Activated T-cell treated with anti-CD3 and anti-CD28 coated beads, Interleukin-2, amount 50 U/mL, for 24 hours (primary cell): ENCODE measurements around the gene CRYBA1.

Experiments used
- DNase-seq: peaks from one replicate; pipeline ENCODE4 v3.0.0-alpha.2; 2020
- H3K27ac Mint-ChIP-seq: 2 replicates; pipeline ENCODE4 v1.8.0; 2020; ENCODE audit warnings: mild to moderate bottlenecking, mixed read lengths
- H3K27me3 Mint-ChIP-seq: 2 replicates; pipeline ENCODE4 v1.8.0; 2020; ENCODE audit warnings: mixed read lengths
- H3K36me3 Mint-ChIP-seq: 2 replicates; pipeline ENCODE4 v1.8.0; 2020; ENCODE audit warnings: low read depth, mixed read lengths
- H3K4me1 Mint-ChIP-seq: 2 replicates; pipeline ENCODE4 v1.8.0; 2020; ENCODE audit warnings: low read depth, mixed read lengths
- H3K4me3 Mint-ChIP-seq: 2 replicates; pipeline ENCODE4 v1.8.0; 2020; ENCODE audit warnings: mild to moderate bottlenecking, moderate library complexity, mixed read lengths
- H3K9me3 Mint-ChIP-seq: 2 replicates; pipeline ENCODE4 v1.8.0; 2020; ENCODE audit warnings: mixed read lengths

The CRYBA1 gene

DNA sequence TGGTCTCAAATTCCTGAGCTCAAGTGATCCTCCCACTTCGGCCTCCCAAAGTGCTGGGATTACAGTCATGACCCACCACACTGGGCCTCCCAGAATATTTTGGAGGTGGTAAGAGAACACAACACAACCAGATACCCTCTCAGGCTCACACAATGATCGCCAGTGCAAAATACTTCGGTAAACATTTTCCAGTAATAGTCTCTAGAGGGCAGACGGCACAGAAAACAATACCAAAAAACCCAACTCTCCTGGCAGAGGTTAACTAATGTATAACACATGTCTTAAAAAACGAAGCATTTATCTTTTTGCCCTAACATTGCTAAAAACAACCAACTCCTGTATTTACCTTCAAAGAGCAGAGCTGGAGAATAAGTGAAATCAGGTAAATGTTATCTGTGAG lies 36.8 kb downstream of the CRYBA1 start:
- Mint-ChIP-seq H3K27me3 (no peaks in the 10 kb centered on the region), H3K4me3 (peak overlapping the region; percentile 23), H3K4me1 (peaks cover 76% of the 10 kb centered on the region), H3K9me3 (peaks cover 6% of the 10 kb centered on the region), H3K36me3 (peaks cover 97% of the 10 kb centered on the region), H3K27ac (no peak overlapping the region)
- no peak for DNase-seq

DNA sequence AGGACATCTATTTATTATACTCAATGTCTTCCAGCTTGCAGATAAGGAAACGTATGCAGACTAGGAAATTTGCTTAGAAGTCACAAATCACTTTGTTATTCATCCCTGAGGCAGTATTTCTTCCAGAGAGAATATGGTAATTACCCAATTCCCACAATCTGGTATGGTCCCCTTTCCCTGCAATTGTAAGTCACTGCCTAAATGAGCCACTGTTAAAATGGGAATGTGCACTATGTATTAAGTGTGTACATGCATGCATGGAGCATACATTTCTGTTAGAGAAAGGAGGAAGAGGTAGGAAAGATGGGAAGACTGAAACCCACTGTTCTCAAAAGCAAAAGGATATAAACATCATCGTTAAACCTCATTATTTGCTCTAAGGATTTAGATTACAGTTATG lies 37.3 kb downstream of the CRYBA1 start:
- Mint-ChIP-seq H3K9me3 (peaks cover 4% of the 10 kb centered on the region), H3K4me1 (peaks cover 76% of the 10 kb centered on the region), H3K27me3 (no peaks in the 10 kb centered on the region), H3K36me3 (peaks cover 97% of the 10 kb centered on the region), H3K27ac (peak overlapping the region; percentile 24), H3K4me3 (peak overlapping the region; percentile 16)
- DNase-seq = no peak

DNA sequence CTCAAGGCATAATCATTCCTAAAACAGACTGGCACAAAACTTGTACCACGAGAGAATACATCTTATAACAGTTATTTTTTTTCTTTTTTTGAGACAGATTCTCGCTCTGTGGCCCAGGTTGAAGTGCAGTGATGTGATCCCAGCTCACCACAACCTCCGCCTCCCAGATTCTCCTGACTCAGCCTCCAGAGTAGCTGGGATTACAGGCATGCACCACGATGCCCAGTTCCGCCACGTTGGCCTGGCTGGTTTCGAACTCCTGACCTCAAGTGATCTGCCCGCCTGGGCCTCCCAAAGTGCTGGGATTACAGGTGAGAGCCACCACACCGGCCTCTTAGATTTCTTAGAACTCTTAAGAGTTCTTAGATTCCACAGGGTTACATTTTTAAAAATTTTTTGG lies 43.2 kb downstream of the CRYBA1 start:
- H3K36me3 Mint-ChIP-seq = peaks cover 85% of the 10 kb centered on the region
- peak overlapping the region; percentile 90 for H3K27ac Mint-ChIP-seq
- no peak for DNase-seq
- peak overlapping the region; percentile 92 for H3K4me3 Mint-ChIP-seq
- peaks cover 70% of the 10 kb centered on the region for H3K4me1 Mint-ChIP-seq
- no peaks in the 10 kb centered on the region for H3K9me3 Mint-ChIP-seq
- no peaks in the 10 kb centered on the region for H3K27me3 Mint-ChIP-seq

DNA sequence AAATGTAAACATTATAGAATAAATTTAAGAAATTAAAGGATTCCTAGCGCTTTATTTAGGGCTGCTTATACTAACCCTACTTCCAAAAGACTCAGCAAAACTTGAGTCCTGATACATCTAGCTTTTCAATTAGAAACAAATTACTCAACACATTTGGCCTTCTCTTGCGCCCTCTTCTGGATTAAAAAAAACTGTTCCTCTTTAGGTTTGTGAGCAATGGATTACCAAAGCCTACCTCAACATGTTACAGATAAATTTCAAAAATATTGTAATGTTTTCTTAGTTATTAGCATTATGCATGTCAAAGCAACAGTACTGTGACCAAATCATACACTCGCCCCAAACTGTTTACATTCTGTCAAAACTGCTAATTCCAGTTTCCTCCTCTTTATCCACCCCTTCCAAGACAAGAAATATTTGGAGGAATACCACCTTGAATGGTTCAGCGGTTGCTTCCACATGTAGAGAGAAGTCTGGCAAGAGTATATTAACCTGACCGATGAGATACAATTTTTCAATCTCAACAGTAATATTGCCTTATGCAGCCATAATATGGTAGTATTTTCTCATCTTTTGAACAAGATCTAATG lies 44.6 kb downstream of the CRYBA1 start:
- Mint-ChIP-seq H3K4me1 (peaks cover 64% of the 10 kb centered on the region), H3K36me3 (peaks cover 71% of the 10 kb centered on the region), H3K27ac (peak overlapping the region; percentile 96), H3K27me3 (no peaks in the 10 kb centered on the region), H3K4me3 (peak overlapping the region; percentile 92), H3K9me3 (no peaks in the 10 kb centered on the region)
- DNase-seq = no peak

DNA sequence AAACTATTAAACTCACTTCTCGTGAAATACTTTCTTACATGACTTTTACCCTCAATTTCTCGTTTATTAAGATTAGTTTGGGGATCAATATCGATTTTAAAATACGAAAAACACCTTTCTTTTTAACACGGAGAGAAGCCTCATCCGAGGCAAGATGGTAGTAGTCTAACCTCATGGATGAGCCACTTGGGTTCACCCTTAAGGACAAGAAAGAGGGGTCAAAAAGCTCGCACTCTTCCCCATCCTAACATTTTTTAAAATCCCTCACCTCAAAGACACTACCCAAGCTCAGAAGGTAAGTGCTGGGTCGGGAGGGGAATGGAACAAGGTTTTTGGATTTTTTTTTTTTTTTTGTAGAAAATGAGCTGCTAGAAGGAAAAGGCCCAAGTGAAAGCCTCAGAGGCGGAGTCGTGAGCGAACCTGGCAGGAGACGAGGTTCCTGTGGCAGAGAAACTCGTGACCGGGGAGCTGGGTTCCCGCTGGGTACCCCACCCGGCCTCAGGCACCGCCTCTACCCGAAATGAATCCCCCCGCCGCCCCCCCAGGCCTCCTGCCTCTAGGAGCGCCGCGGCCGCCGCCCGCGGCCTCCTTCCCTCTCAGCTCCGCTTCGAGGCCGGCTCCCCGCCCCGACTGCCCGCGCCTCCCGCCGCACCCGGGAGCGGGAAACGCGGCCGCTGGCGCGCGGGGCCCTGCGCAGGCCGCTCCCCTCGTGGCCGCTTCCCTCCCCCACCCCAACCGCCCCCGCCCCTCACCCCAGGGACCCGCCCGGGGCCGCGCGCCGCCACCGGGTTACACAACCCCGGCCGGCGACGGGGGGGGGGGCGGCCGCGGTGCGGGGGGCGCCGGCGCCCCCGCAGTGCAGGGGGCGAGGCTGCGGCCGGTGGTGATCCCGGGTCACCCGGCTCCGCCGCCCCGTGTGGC lies 45.7 kb downstream of the CRYBA1 start:
- H3K9me3 Mint-ChIP-seq = no peaks in the 10 kb centered on the region
- H3K27ac Mint-ChIP-seq = peak overlapping the region; percentile 99
- peak; percentile 70 for DNase-seq
- peak overlapping the region; percentile 98 for H3K4me3 Mint-ChIP-seq
- no peaks in the 10 kb centered on the region for H3K27me3 Mint-ChIP-seq
- H3K4me1 Mint-ChIP-seq = peaks cover 53% of the 10 kb centered on the region
- peaks cover 60% of the 10 kb centered on the region for H3K36me3 Mint-ChIP-seq

DNA sequence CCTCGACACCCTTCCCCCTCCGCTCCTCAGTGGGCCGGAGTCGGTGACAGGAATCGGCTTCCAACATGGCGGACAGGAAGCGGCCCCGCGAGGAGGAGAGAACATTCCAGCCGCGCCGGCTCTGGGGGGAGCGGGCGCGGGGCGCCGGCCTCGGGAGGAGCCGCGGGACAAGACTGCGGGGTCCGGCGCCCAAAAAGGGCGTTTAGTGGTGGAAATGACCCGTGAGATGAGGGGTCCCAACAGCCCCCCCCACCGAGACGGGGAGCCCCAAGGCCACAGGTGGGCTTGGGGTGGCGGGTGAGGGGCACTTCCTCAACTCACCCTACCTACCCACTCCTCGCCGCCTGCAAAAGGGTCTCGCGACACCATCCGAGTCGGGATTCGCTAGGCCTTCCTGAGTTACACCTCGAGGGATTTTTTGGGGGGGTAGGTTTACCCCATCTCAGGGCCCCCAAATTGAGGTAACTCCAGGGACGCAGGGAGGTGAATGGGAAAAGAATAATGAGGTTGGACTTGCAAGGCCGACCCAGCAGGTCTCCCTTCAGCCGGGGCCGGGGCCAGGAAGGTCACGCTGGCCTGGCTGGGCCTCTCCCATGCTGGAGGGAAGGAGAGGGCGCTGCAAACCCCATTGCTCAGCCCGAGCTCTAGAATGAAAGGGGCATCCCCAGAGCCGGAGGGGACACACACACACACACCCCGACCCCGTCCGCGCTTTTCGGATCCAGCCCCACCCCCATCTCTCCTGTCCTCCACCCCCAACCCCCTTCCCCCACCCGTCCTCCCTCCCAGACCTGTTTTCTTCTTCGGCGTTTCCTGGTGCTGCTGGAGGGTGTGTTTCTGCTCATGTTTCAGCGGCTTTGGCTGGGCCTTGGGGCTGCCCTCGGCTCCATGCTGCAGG lies 46.6 kb downstream of the CRYBA1 start:
- Mint-ChIP-seq H3K9me3 (no peaks in the 10 kb centered on the region), H3K4me1 (peaks cover 44% of the 10 kb centered on the region), H3K36me3 (peaks cover 51% of the 10 kb centered on the region), H3K27me3 (no peaks in the 10 kb centered on the region), H3K4me3 (peak overlapping the region; percentile 98), H3K27ac (peak overlapping the region; percentile 99)
- DNase-seq = peak; percentile 77

DNA sequence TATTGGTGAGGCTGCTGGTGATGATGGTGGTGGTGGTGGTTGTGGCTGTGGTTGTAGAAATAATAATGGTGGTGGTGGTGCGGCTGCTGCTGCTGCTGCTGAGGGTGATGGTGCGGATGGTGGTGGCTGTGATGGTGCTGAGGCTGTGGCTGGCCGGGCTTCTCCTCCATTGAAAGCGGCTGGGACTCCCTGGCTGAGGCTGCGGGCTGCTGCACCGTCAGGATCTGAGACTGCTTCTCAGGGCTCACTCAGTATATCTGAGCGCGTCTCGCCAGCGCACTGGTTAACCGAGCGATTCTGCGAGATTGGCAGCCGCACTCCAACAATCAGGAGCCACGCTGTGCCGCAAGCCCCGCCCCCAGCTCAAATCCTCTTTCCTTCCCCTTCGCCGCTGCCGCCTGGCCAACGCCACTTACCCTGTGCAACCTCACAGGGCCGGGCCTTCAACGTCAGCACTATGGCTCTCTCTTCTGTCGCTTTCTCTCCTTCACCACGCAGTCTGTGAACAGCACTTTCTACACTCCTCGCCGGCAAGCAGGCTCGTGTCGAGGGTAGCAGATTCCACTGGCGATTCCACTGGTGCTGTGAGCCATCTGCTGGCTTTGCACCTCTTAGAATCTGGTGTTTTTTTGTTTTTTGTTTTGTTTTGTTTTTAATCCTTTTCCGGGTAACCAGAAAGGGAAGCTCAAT lies 47.4 kb downstream of the CRYBA1 start, which contains the start of gene NUFIP2:
Gene NUFIP2, minus strand, starts transcription at position 259 of the 690 bp plus-strand sequence. Its CDS starts 89 bp downstream, at position 170.
- Mint-ChIP-seq H3K4me1 (peaks cover 36% of the 10 kb centered on the region), H3K4me3 (peak within 1 kb of the TSS; percentile 98), H3K27ac (peak within 1 kb of the TSS; percentile 99), H3K9me3 (no peaks in the 10 kb centered on the region), H3K36me3 (peaks cover 43% of the 10 kb centered on the region), H3K27me3 (no peaks in the 10 kb centered on the region)
- DNase-seq = peak; percentile 98

DNA sequence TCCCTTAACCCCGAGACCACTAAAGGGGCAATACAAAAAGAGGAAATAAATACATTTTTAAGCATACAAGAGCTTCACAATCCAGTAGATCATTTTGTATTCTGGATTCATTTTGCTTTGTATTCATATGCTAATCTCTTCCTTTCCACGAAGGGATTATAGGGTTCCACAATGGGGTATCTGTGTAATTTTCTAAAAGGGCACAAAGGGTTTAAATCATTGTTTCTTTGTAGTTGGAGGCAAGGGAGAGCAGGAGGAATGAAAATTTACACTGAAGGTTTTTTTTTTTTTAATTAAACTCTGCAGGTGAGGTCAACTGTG lies 47.9 kb downstream of the CRYBA1 start:
- Mint-ChIP-seq H3K9me3 (no peaks in the 10 kb centered on the region), H3K27me3 (no peaks in the 10 kb centered on the region), H3K4me1 (peaks cover 31% of the 10 kb centered on the region), H3K4me3 (peak overlapping the region; percentile 98), H3K36me3 (peaks cover 38% of the 10 kb centered on the region), H3K27ac (peak overlapping the region; percentile 99)
- no peak for DNase-seq

DNA sequence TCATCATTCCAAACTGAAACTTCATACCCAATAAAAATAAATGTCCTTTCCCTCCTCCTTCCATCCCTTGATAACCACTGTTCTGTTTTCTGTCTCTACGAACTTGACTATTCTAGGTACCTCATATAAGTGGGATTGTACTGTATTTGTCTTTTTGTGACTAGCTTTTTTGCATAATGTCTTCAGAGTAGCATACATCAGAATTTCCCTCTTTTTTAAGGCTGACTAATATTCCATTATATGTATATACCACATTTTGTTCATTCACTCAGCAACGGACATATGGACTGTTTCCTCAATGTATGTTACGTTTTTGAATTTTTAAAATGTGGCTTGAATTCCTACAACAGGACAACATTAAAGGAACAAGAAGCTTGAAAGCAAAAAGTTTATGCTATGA lies 48.8 kb downstream of the CRYBA1 start:
- Mint-ChIP-seq H3K27ac (peak overlapping the region; percentile 47), H3K4me3 (peak overlapping the region; percentile 15), H3K27me3 (no peaks in the 10 kb centered on the region), H3K9me3 (no peaks in the 10 kb centered on the region), H3K36me3 (peaks cover 29% of the 10 kb centered on the region), H3K4me1 (peaks cover 30% of the 10 kb centered on the region)
- DNase-seq = no peak

DNA sequence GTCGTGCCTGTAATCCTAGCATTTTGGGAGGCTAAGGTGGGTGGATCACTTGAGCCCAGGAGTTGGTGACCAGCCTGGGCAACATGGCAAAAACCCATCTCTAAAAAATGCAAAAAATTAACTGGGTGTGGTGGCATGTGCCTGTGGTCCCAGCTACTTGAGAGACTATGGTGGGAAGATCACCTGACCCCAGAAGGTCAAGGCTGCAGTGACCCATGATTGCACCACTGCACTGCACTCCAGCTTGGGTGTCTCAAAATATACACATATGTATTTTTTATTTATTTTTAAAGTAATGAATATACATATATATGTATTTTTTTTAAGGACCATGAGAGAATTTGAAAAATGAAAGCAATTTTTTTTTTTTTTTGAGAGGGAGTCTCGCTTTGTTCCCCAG lies 52.4 kb downstream of the CRYBA1 start:
- Mint-ChIP-seq H3K4me1 (peaks cover 17% of the 10 kb centered on the region), H3K9me3 (no peaks in the 10 kb centered on the region), H3K36me3 (peaks cover 3% of the 10 kb centered on the region)

DNA sequence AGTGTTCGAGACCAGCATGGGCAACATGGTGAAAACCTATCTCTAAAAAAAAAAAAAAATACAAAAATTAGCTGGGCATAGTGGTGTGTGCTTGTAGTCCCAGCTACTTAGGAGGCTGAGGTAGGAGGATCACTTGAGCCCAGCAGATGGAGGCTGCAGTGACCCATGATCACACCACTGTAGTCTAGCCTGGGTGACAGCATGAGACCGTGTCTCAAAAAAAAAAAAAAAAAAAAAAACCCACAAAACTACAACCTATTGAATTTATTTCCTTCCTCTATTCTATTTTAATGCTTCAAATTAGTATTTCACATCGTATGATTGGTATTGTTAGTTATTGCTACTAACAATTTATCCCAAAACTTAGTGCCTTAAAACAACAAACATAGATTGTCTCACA lies 56.7 kb downstream of the CRYBA1 start:
- no peak overlapping the region for H3K27ac Mint-ChIP-seq

More for the DNA sequence above, 52.4 kb downstream of the CRYBA1 start:
- Mint-ChIP-seq H3K4me3 (no peak overlapping the region), H3K27ac (no peak overlapping the region), H3K27me3 (no peaks in the 10 kb centered on the region)
- DNase-seq = no peak

More for the DNA sequence above, 56.7 kb downstream of the CRYBA1 start:
- H3K36me3 Mint-ChIP-seq = no peaks in the 10 kb centered on the region
- H3K4me1 Mint-ChIP-seq = peaks cover 7% of the 10 kb centered on the region
- no peaks in the 10 kb centered on the region for H3K9me3 Mint-ChIP-seq
- no peak for DNase-seq
- H3K27me3 Mint-ChIP-seq = no peaks in the 10 kb centered on the region
- H3K4me3 Mint-ChIP-seq = no peak overlapping the region
